ENCODE results near the gene AUTS2.

The AUTS2 gene

GRCh38 chr7:69700331-69700730, 102.1 kb downstream of the AUTS2 start:
- Histone ChIP-seq H3K27ac (ENCODE audit: low read length) (no peak overlapping the region), H3K4me3 (ENCODE audit: low read length in 2 of 2) (no peak overlapping the region), H3K9ac (ENCODE audit: low read length in 2 of 2) (no peak overlapping the region), H3K27me3 (ENCODE audit: control insufficient read depth in 1 of 2, insufficient read depth in 2 of 2, low read length in 2 of 2) (no peaks in the 10 kb centered on the region), H3K36me3 (ENCODE audit: control insufficient read depth in 2 of 2, insufficient read depth in 2 of 2, low read length in 2 of 2) (no peaks in the 10 kb centered on the region), H3K4me1 (ENCODE audit: control insufficient read depth, insufficient read depth, low read length) (peaks cover 19% of the 10 kb centered on the region), H3K9me3 (ENCODE audit: control insufficient read depth in 2 of 2, low read length in 2 of 2) (no peaks in the 10 kb centered on the region)

- Histone ChIP-seq H3K9ac (ENCODE audit: low read length in 2 of 2) (no peak overlapping the region), H3K27me3 (ENCODE audit: control insufficient read depth in 1 of 2, insufficient read depth in 2 of 2, low read length in 2 of 2) (no peaks in the 10 kb centered on the region), H3K4me1 (ENCODE audit: control insufficient read depth, insufficient read depth, low read length) (peaks cover 19% of the 10 kb centered on the region), H3K36me3 (ENCODE audit: control insufficient read depth in 2 of 2, insufficient read depth in 2 of 2, low read length in 2 of 2) (no peaks in the 10 kb centered on the region), H3K4me3 (ENCODE audit: low read length in 2 of 2) (no peak overlapping the region), H3K27ac (ENCODE audit: low read length) (no peak overlapping the region), H3K9me3 (ENCODE audit: control insufficient read depth in 2 of 2, low read length in 2 of 2) (no peaks in the 10 kb centered on the region)
These were observed 103.0 kb downstream of the AUTS2 start for GRCh38 chr7:69701288-69701687.

GRCh38 chr7:69702357-69702756, 104.1 kb downstream of the AUTS2 start:
- Histone ChIP-seq H3K36me3 (ENCODE audit: control insufficient read depth in 2 of 2, insufficient read depth in 2 of 2, low read length in 2 of 2) (no peaks in the 10 kb centered on the region), H3K4me1 (ENCODE audit: control insufficient read depth, insufficient read depth, low read length) (peaks cover 19% of the 10 kb centered on the region), H3K27ac (ENCODE audit: low read length) (no peak overlapping the region), H3K27me3 (ENCODE audit: control insufficient read depth in 1 of 2, insufficient read depth in 2 of 2, low read length in 2 of 2) (no peaks in the 10 kb centered on the region), H3K4me3 (ENCODE audit: low read length in 2 of 2) (no peak overlapping the region), H3K9ac (ENCODE audit: low read length in 2 of 2) (no peak overlapping the region), H3K9me3 (ENCODE audit: control insufficient read depth in 2 of 2, low read length in 2 of 2) (no peaks in the 10 kb centered on the region)

GRCh38 chr7:69703099-69703498, 104.8 kb downstream of the AUTS2 start:
- Histone ChIP-seq H3K27me3 (ENCODE audit: control insufficient read depth in 1 of 2, insufficient read depth in 2 of 2, low read length in 2 of 2) (no peaks in the 10 kb centered on the region), H3K4me3 (ENCODE audit: low read length in 2 of 2) (no peak overlapping the region), H3K36me3 (ENCODE audit: control insufficient read depth in 2 of 2, insufficient read depth in 2 of 2, low read length in 2 of 2) (no peaks in the 10 kb centered on the region), H3K4me1 (ENCODE audit: control insufficient read depth, insufficient read depth, low read length) (peaks cover 19% of the 10 kb centered on the region), H3K9ac (ENCODE audit: low read length in 2 of 2) (no peak overlapping the region), H3K27ac (ENCODE audit: low read length) (no peak overlapping the region), H3K9me3 (ENCODE audit: control insufficient read depth in 2 of 2, low read length in 2 of 2) (no peaks in the 10 kb centered on the region)

GRCh38 chr7:69706070-69706469, 107.8 kb downstream of the AUTS2 start:
- Histone ChIP-seq H3K4me3 (ENCODE audit: low read length in 2 of 2) (no peak overlapping the region), H3K27ac (ENCODE audit: low read length) (no peak overlapping the region), H3K27me3 (ENCODE audit: control insufficient read depth in 1 of 2, insufficient read depth in 2 of 2, low read length in 2 of 2) (no peaks in the 10 kb centered on the region), H3K9me3 (ENCODE audit: control insufficient read depth in 2 of 2, low read length in 2 of 2) (no peaks in the 10 kb centered on the region), H3K4me1 (ENCODE audit: control insufficient read depth, insufficient read depth, low read length) (peaks cover 26% of the 10 kb centered on the region), H3K36me3 (ENCODE audit: control insufficient read depth in 2 of 2, insufficient read depth in 2 of 2, low read length in 2 of 2) (no peaks in the 10 kb centered on the region), H3K9ac (ENCODE audit: low read length in 2 of 2) (no peak overlapping the region)

GRCh38 chr7:69708857-69709256, 110.6 kb downstream of the AUTS2 start:
- Histone ChIP-seq H3K4me3 (ENCODE audit: low read length in 2 of 2) (no peak overlapping the region), H3K9ac (ENCODE audit: low read length in 2 of 2) (no peak overlapping the region), H3K36me3 (ENCODE audit: control insufficient read depth in 2 of 2, insufficient read depth in 2 of 2, low read length in 2 of 2) (no peaks in the 10 kb centered on the region), H3K4me1 (ENCODE audit: control insufficient read depth, insufficient read depth, low read length) (peaks cover 9% of the 10 kb centered on the region), H3K27ac (ENCODE audit: low read length) (no peak overlapping the region), H3K9me3 (ENCODE audit: control insufficient read depth in 2 of 2, low read length in 2 of 2) (no peaks in the 10 kb centered on the region), H3K27me3 (ENCODE audit: control insufficient read depth in 1 of 2, insufficient read depth in 2 of 2, low read length in 2 of 2) (no peaks in the 10 kb centered on the region)

- H3K27ac ChIP-seq (ENCODE audit: low read length) = no peak overlapping the region
- no peak overlapping the region for H3K9ac ChIP-seq (ENCODE audit: low read length in 2 of 2)
- H3K9me3 ChIP-seq (ENCODE audit: control insufficient read depth in 2 of 2, low read length in 2 of 2) = no peaks in the 10 kb centered on the region
- H3K4me1 ChIP-seq (ENCODE audit: control insufficient read depth, insufficient read depth, low read length) = peaks cover 7% of the 10 kb centered on the region
- H3K4me3 ChIP-seq (ENCODE audit: low read length in 2 of 2) = no peak overlapping the region
- no peaks in the 10 kb centered on the region for H3K27me3 ChIP-seq (ENCODE audit: control insufficient read depth in 1 of 2, insufficient read depth in 2 of 2, low read length in 2 of 2)
- H3K36me3 ChIP-seq (ENCODE audit: control insufficient read depth in 2 of 2, insufficient read depth in 2 of 2, low read length in 2 of 2) = no peaks in the 10 kb centered on the region
These were observed 112.6 kb downstream of the AUTS2 start for GRCh38 chr7:69710768-69711438.

- Histone ChIP-seq H3K27me3 (ENCODE audit: control insufficient read depth in 1 of 2, insufficient read depth in 2 of 2, low read length in 2 of 2) (no peaks in the 10 kb centered on the region), H3K36me3 (ENCODE audit: control insufficient read depth in 2 of 2, insufficient read depth in 2 of 2, low read length in 2 of 2) (no peaks in the 10 kb centered on the region), H3K4me1 (ENCODE audit: control insufficient read depth, insufficient read depth, low read length) (no peaks in the 10 kb centered on the region)
These were observed 116.8 kb downstream of the AUTS2 start for GRCh38 chr7:69714886-69715576.

GRCh38 chr7:69717221-69717620, 118.9 kb downstream of the AUTS2 start:
- Histone ChIP-seq H3K27ac (ENCODE audit: low read length) (no peak overlapping the region), H3K4me3 (ENCODE audit: low read length in 2 of 2) (no peak overlapping the region), H3K36me3 (ENCODE audit: control insufficient read depth in 2 of 2, insufficient read depth in 2 of 2, low read length in 2 of 2) (no peaks in the 10 kb centered on the region), H3K9ac (ENCODE audit: low read length in 2 of 2) (no peak overlapping the region), H3K4me1 (ENCODE audit: control insufficient read depth, insufficient read depth, low read length) (no peaks in the 10 kb centered on the region), H3K27me3 (ENCODE audit: control insufficient read depth in 1 of 2, insufficient read depth in 2 of 2, low read length in 2 of 2) (no peaks in the 10 kb centered on the region), H3K9me3 (ENCODE audit: control insufficient read depth in 2 of 2, low read length in 2 of 2) (no peaks in the 10 kb centered on the region)

More at GRCh38 chr7:69714886-69715576, 116.8 kb downstream of the AUTS2 start:
- Histone ChIP-seq H3K9ac (ENCODE audit: low read length in 2 of 2) (no peak overlapping the region), H3K27ac (ENCODE audit: low read length) (no peak overlapping the region), H3K9me3 (ENCODE audit: control insufficient read depth in 2 of 2, low read length in 2 of 2) (no peaks in the 10 kb centered on the region), H3K4me3 (ENCODE audit: low read length in 2 of 2) (no peak overlapping the region)

- Histone ChIP-seq H3K27me3 (ENCODE audit: control insufficient read depth in 1 of 2, insufficient read depth in 2 of 2, low read length in 2 of 2) (no peaks in the 10 kb centered on the region), H3K36me3 (ENCODE audit: control insufficient read depth in 2 of 2, insufficient read depth in 2 of 2, low read length in 2 of 2) (no peaks in the 10 kb centered on the region), H3K9ac (ENCODE audit: low read length in 2 of 2) (no peak overlapping the region), H3K4me1 (ENCODE audit: control insufficient read depth, insufficient read depth, low read length) (no peaks in the 10 kb centered on the region), H3K4me3 (ENCODE audit: low read length in 2 of 2) (no peak overlapping the region), H3K27ac (ENCODE audit: low read length) (no peak overlapping the region), H3K9me3 (ENCODE audit: control insufficient read depth in 2 of 2, low read length in 2 of 2) (no peaks in the 10 kb centered on the region)
These were observed 121.4 kb downstream of the AUTS2 start for GRCh38 chr7:69719717-69720116.

- H3K27me3 ChIP-seq (ENCODE audit: control insufficient read depth in 1 of 2, insufficient read depth in 2 of 2, low read length in 2 of 2) = no peaks in the 10 kb centered on the region
- no peaks in the 10 kb centered on the region for H3K36me3 ChIP-seq (ENCODE audit: control insufficient read depth in 2 of 2, insufficient read depth in 2 of 2, low read length in 2 of 2)
- H3K27ac ChIP-seq (ENCODE audit: low read length) = no peak overlapping the region
- H3K9me3 ChIP-seq (ENCODE audit: control insufficient read depth in 2 of 2, low read length in 2 of 2) = no peaks in the 10 kb centered on the region
- H3K9ac ChIP-seq (ENCODE audit: low read length in 2 of 2) = no peak overlapping the region
- no peaks in the 10 kb centered on the region for H3K4me1 ChIP-seq (ENCODE audit: control insufficient read depth, insufficient read depth, low read length)
- H3K4me3 ChIP-seq (ENCODE audit: low read length in 2 of 2) = no peak overlapping the region
These were observed 124.6 kb downstream of the AUTS2 start for GRCh38 chr7:69722843-69723242.
